IPS-18c (cell line): ENCODE measurements around the gene NFATC1.

Source experiments
- H3K4me3 ChIP-seq: 2 replicates; pipeline ENCODE4 v1.7.0; 2013; ENCODE audit warnings: low read depth, mild to moderate bottlenecking, low read length, moderate library complexity; ENCODE audit not compliant: insufficient read depth
- H3K9me3 ChIP-seq: one replicate; pipeline ENCODE4 v1.6.1; 2013; ENCODE audit warnings: mild to moderate bottlenecking, low read length, moderate library complexity; ENCODE audit not compliant: control insufficient read depth, insufficient read depth

Gene NFATC1

DNA sequence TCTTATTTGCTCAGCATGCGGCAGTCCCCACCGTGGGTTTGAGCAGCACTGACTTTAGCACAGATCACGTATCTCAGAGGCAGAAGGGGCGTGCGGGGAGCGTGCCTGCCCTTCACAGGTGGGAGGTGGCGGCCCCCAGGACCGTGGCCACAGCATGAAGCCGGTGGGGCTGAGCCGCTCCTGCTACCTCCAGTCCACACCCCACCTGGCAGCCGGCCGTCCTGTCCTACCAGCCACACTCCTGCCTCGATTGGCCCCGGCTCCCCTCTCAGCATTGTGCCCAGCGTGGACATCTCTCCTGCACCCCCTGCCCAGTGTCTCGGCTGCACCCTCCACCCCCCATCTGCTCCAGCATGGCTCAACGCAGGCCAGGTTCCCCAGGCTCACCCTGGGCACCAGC lies 73.6 kb downstream of the NFATC1 start:
- Histone ChIP-seq H3K4me3 (no peak overlapping the region), H3K9me3 (no peaks in the 10 kb centered on the region)

DNA sequence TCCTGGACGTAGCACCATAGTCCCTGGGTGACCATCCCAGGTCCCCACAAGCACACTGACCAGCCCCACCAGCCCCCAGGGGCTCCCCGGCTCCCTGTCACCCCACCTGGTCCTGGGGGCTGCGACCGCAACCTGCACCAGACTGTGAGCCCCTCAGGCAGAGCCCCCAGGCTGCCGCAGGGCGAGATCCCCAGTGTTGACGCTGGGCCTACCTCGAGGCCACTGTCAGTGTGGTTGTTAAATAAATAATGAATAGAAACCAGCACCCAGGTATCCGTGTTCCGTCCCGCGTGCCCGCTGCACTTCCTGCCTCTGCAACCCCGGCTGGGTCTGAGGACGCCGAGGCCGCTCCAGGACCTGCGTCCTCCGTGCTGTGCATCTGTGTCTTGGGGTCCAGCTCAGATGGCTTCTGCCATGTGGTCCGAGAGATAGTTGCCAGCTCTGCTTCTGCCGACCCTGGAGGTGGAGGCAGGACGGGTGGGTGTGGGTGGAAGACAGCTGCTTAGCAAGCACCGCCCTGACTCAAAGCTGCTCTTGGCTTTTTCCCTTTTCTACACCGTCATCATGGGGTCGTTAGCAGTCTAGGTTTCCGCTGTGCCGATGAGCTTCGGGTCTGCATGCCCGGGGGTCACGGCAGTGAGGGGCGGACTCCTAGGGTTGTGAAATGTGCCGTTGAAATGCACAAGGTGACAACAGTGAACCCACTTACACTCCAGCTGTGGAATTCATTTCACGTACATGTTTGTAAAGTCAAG lies 74.2 kb downstream of the NFATC1 start:
- no peak overlapping the region for H3K4me3 ChIP-seq
- no peaks in the 10 kb centered on the region for H3K9me3 ChIP-seq

DNA sequence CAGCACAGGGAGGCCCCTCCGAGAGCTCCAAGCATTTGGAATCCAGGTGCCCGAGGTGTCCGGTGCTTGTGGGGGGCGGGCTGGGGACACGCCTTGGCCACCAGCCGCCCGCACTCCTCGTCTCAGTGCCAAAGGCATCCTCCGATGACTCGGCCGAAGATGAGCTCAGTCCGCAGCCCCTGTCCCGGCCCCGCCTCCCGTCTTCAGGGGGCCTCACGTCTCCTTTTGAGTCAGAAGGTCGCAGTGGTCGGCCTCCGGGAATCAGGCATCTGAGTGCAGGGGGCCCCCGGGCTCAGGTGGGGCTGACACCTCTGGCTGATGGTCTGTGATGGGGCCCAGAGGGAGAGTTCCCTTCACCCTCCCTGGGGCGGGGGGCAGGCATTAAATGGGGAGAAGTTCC lies 74.8 kb downstream of the NFATC1 start:
- no peak overlapping the region for H3K4me3 ChIP-seq
- H3K9me3 ChIP-seq = no peaks in the 10 kb centered on the region

DNA sequence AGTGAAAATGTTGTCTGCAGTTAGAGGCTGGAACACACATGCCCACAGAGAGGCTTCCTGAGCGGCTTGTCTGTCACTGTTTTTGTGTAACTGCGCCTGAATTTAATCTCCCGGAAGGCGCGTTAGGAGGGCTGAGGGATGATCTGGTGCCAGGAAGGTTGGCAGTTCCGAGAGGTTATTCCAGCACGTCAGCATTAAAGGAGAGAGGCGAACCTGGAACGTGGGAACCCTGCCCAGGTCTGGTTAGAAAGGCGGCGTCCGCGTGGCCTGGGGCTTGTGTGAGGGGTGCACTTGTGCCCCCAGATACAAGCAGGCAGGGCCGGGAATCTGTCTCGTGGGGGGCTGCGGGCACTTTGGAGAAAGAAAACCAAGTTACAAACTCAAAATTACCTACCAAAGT lies 75.3 kb downstream of the NFATC1 start:
- H3K9me3 ChIP-seq = no peaks in the 10 kb centered on the region
- H3K4me3 ChIP-seq = no peak overlapping the region

DNA sequence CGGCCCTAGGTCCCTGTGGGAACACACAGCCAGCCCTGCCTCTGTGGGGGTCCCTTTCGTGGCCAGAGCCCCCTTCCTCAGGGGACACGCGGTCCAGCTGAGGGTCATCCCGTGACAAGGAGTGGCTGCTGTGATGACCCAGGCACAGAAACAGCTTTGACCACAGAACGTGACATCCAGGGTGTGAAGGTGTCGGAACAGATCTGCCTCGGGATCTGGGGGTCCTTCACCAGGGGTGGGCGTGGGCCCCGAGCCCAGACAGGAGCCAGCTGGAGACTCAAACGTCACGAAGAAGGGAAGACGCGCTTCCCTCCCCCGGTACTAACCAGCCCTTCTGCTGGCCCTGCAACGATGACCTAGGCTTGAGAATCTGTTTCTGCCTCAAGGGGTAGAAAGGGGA lies 75.9 kb downstream of the NFATC1 start:
- no peaks in the 10 kb centered on the region for H3K9me3 ChIP-seq
- H3K4me3 ChIP-seq = no peak overlapping the region

DNA sequence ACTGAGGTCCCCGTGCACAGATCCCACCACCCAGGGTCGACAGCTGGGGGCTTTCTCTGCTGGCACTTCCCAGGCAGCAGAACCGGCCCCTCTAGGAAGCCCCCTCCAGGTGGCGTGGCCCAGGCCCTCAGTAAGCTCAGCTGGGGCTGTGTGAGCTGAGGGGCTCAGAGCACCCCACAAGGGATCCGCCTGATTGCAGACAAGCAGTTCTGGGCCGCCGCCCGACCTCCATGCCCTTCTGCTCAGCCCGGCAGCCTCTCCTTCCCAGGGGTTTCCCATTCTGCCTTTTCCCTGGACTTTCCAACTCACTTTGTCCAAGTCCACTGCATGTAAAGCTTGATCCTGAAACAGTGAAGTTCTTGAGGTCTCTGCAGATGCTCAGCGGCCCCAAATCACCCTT lies 76.4 kb downstream of the NFATC1 start:
- Histone ChIP-seq H3K4me3 (no peak overlapping the region), H3K9me3 (no peaks in the 10 kb centered on the region)

DNA sequence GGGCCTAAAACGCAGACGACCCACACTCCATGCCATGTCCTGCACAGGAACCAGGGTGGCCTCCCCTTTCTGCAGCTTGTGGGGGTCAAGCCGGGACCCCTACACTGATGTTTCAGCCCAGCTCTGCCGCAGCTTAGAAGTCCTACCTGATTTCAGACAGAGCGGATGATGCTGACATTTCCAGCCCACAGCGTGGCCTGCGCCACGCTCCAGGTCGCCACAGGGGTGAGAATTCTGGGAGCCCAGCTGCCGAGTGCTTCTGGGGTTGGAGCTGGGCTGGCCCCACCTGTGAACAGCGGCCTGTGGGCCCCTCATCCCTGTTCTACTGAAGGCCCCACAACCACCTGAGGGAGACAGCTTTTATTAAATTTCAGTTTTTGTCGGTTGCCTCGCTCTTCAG lies 77.2 kb downstream of the NFATC1 start:
- Histone ChIP-seq H3K9me3 (no peaks in the 10 kb centered on the region), H3K4me3 (no peak overlapping the region)

DNA sequence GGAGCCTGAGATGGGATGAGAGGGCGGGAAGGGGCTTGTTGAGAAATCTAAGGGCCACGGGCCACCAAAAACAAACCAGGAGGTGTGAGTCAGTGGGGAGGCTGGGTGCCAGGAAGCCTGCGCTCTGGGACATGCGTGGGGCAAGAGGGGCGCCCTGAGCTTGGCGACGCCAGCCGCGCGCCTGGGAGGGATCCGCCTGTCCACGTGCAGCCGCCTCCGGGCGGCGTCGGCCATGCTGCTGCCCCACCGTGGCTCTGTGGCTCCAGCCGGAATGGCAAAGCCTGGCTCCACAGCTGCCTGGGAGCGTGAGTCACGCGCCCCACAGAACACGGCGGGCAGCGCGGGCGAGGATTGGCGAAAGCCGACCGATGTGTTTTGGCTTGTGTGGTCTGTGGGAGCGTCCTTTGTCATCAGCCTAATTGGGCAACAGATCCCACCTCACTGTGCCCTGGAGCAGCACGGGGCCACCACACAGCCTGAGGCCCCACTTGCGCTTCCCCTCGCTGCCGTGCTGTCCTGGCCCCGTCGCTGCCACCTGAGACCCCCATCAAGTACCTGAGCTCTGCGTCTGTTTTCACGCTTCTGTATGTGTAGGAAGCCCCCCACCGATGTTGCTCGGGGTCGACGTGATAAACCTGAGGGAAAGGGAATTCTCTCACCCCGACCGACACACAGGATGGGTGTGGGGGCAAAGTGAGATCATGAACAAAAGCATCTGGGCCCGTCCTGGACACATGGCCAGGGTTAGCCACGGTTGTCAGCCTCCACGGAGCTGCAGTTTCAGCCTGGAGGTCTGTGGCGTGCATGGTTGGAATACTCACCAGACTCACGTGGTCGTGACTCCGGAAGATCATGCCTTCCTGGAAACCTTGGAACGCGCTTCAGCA lies 80.5 kb downstream of the NFATC1 start:
- no peak overlapping the region for H3K4me3 ChIP-seq
- H3K9me3 ChIP-seq = no peaks in the 10 kb centered on the region

DNA sequence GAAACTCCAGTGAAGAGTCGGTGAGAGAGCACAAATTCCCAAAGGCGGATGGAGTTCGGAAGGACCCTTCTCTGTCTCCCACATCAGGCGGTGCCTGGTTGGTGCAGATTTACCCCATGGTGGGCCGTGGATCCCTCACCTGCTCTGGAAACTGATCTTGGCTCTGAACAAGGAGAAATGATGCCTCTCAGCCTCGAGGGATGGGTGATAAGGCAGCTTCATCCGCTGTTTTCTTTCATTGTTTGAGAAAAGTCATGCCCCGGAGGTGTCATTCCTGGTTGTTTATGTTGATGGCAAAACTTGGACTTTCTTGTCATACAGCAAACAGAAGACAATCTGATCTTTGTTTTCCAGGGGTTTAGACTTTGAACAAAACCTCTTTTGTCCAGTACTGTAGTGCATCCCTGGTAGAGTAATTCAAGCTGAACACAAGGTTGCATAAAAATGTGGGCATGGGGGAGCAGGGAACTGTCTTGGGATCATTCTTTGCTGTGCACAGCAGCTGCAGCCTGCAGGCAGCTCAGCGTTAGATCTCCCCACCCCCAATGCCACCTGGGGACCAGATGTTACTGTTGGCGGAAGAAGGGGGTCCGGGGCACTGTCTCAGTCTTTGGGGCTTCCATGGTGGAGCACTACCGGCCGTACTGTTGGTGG lies 81.3 kb downstream of the NFATC1 start:
- no peaks in the 10 kb centered on the region for H3K9me3 ChIP-seq
- H3K4me3 ChIP-seq = no peak overlapping the region

DNA sequence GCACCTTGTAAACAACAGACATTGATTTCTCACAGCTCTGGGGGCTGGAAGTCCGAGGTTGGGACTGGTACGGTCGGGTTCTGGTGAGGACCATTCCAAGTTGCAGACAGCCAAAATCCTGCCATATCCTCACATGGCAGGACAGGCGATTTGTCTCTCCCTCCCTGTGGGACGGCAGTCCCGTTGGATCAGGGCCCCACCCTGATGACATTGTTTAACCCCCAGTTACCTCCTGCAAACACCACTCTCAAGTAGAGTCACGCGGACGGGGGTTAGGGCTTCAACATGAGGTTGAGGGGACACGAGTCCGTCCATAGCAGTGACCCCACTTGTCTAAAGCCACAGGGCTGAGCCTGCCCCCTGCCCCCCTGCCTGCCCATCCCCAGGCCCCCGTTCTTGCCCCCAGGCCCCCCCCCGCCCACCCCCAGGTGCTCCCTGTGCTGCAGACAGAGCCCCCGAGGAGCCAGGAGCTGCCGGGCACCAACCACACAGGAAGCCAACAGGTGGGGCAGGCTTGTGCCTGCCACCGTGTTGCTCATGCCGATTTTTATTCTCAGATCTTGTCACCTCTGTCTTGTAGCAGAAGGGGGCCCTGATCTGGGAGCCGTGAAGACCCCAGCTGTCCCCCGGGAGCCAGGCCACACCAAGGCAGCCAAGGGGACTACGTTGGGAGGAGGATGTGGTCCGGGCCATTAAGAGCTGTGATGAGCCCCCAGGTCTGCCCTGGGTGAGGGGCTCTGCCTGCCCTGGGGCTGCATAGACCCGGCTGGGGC lies 82.2 kb downstream of the NFATC1 start:
- Histone ChIP-seq H3K9me3 (no peaks in the 10 kb centered on the region), H3K4me3 (no peak overlapping the region)

DNA sequence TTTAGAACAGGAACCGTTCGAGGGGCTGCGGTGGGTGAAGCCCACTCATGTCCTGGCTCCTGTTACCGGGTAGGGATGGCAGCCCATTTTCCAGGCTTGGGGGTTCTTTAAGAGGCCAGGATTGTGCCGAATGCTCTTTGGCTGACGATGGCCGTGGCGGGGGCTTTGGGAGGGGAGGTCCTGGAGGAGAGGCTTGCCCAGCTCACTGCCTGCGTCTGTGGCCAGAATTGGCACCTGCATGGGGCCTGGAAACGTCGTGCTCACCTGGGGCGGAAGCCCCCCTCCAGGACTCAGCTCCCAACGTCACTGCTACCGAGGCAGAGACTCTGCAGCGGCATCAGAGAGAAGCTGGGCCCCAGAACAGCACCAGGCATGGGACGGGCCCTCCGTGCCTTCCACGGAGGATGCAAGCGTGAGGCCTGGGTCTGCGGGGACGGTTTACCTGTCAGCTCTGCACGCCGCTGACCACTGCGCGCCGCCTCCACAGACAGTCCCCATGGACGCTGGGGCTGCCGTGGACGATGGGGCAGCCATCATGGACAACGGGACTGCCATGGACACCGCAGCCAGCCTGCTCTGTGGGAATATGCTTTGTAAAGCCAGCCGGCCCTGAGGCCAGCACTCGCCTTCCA lies 82.9 kb downstream of the NFATC1 start:
- H3K9me3 ChIP-seq = no peaks in the 10 kb centered on the region
- H3K4me3 ChIP-seq = no peak overlapping the region

DNA sequence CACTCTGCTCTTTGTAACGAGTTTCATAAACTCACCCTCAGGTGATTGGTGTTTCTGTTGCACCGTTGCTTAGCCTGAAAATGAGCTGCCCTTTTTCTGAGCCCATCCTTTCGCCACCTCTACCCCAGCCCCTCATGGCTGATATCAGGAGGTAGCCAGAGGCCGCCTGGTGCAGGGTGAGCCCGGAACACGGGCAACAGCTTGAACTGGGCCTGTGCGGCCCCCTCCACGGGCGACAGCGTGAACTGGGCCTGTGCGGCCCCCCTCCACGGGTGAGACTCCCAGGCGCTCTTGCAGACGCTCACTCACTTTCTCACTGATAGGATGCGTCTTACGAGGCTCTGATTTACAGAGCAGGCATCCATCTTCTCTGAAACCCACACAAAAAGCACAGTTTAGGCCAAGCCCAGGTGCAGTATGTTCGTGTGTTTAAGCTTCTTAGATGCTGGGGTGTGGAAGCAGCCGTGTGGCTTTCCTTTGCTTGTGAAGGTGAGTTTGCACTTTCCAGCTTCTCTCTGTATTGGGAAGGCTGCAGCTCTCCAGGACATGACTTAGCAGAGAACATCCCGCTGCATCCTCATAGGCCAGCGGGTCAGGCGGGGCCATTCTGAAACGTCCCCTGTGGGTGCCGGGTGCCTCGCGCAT lies 83.5 kb downstream of the NFATC1 start:
- Histone ChIP-seq H3K4me3 (no peak overlapping the region), H3K9me3 (no peaks in the 10 kb centered on the region)

DNA sequence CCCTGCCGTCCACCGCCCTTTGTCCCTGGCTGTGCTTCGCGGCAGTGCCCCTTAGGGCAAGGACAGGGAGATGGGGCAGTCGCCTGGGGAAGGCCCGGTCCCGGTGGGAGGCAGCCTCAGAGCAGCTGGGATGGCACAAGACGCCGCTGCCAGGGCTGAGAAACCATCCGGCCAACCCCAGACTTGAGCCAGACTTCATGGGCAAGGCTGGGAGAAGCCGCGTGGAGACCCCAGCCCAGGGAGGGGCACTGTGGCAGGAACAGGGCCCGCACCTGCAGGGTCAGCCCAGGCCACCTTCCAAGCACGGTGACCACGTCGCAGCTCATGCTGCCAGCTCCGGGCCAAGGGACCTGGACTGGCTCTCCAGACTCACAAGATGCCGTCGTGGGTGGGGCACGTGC lies 84.0 kb downstream of the NFATC1 start:
- no peak overlapping the region for H3K4me3 ChIP-seq

DNA sequence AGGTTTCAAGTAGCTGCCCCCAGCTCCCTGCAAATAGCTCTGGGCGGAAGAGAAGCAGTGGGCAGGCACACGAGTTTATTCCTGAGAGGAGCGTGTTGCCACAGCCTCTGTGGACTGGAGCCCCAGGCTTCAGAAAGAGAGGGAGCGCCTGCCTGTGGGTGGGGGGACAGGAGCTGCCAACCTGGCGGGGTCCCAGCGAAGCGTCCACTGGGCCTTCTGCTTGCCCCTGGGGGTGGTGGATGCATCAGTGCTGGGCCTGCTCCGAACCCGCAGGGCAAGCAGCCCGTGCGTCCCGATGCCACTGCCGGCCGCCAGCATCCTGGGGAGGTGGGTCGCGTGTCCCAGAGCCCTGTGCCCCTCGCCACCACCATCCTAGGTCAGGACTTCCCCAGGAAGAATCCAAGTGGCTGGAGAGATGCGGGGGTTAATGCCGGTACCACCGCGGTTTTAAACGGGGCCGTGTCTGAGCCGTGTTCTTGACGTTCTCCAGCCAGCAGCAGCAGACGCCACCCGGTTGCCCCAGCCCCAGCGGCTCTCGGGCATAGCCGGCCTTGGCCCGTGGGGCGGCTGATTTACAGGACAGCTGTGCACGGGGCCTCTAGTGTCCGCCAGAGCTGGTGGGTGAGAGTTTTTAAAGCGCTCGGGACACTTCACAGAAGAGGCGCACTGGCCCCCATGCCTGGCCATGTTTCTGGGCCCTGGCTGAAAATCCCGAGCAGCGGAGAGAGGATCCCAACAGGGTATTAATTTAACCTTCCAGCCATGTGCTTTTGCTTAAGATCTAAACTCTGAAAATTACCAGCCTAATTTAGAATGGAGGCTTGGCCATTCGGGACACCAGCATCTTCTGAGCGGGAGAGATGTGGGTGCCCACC lies 84.7 kb downstream of the NFATC1 start:
- no peaks in the 10 kb centered on the region for H3K9me3 ChIP-seq
- no peak overlapping the region for H3K4me3 ChIP-seq

More for the DNA sequence above, 84.0 kb downstream of the NFATC1 start:
- H3K9me3 ChIP-seq = no peaks in the 10 kb centered on the region

DNA sequence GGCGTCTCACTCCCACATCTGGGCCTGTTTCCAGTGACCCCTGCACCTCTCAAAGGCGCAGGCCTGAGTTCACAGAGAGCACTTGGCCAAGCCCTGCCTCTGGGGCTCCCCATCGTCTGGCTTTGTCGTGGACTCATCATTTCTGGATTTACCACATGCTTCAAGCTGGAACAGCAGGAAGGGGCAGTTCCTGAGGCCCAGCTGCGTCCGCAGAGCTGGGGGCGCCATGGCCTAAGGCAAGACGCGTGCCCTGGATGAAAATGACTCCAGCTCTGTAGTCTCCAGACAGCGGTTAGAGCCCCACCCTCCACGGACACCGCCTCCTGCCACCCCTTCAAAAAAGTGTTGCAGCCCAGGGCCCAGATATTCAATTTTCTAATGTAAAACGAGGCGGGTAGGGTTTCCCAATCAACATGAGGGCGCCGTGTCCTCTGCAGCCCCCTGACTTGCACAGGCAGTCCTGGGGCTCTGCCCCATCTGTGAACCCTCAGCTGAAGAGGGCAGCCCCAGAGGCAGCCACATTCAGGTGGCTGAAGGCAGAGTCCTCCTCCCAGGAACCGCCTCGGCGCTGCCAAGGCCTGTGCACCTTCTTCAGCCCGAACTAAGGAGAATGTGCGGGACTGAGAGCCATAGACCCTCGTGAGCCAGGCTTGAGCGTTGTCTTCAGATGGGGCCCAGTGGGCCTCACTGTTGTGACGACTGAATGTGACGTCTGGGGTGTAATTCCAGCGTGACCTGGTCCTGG lies 85.5 kb downstream of the NFATC1 start:
- no peak overlapping the region for H3K4me3 ChIP-seq
- H3K9me3 ChIP-seq = no peaks in the 10 kb centered on the region
